ENCODE results near the gene NPTXR. TPM values are rescaled to one million over a fixed set of nuclear protein-coding genes. Genes with fewer than 3 reads are reported as not detected.

NPTXR gene
- total and polyA plus RNA-seq, 10 of the 15 experiments (the other 5 are each of a cell fraction or from before 2014, with no cell fraction given): 0.02 to 0.38 (median 0.07) TPM; not detected in 2

DNA sequence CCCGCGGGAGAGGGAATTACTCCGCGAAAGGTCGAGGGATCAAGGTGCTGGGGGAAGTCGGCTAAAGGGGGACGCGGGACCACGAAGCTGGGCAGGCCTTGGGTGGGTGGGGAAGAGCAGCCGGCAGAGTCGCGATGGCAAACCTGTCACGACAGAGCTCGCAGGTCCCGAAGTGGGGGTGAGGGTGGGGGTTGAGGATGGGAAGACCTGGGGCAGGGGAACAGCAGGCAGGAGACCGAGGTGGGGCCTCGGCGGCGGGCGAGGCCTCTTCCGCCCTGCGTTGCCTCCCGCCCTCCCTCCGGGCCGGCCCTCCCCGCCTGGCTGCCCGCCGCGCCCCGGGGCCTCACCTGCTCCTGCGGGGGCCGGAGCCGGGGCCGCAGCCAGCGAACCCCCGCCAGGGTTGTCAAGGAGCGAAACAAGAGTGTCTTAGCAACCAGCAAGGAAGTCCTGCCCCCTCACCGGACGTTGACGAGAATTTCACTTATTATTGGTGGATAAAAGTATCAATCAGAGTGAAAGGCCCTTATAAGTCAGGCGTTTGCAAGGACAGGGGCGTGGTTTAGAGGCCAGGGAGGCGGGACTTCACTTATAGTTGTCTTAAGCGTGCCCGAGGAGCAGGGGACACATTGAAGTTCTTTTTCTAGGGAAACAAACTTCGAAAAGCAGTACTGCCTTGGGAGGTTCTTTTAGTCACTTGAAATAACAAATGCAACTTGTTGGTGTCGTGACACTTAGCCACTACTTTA is 49.9 kb downstream of the NPTXR start, which contains the start of gene DNAL4 (continued):
- TF ChIP-seq ZNF384 (IDR thresholded peaks at IDR 0.05; ENCODE audit: borderline replicate concordance, low read depth, low read length) (no peak), TARDBP (IDR thresholded peaks at IDR 0.05; ENCODE audit: borderline replicate concordance) (no peak), IKZF1 (conservative IDR thresholded peaks at IDR 0.05) (peak; percentile 49), GATAD2B (conservative IDR thresholded peaks at IDR 0.05; ENCODE audit: low read depth) (peak; percentile 59; the same call in 1 of the 2 replicates), MTA2 (IDR thresholded peaks at IDR 0.05; ENCODE audit: low read depth) (no peak), PML (IDR thresholded peaks at IDR 0.05; ENCODE audit: low read length) (no peak), NR2F1 (conservative IDR thresholded peaks at IDR 0.05) (peak; percentile 50; the same call in 1 of the 2 replicates), SREBF2 (IDR thresholded peaks at IDR 0.05; ENCODE audit: low read length) (no peak), NR2C2 (IDR thresholded peaks at IDR 0.05; ENCODE audit: borderline replicate concordance, control insufficient read depth, insufficient read length, low read depth) (no peak), ZBED1 (IDR thresholded peaks at IDR 0.05; ENCODE audit: borderline replicate concordance) (peak; percentile 87; the same call in 1 of the 2 replicates), BMI1 (IDR thresholded peaks at IDR 0.05; ENCODE audit: borderline replicate concordance) (peak; percentile 66; the same call in 1 of the 2 replicates), CREM (IDR thresholded peaks at IDR 0.05; ENCODE audit: low read depth) (peak; percentile 54; the same call in 1 of the 2 replicates), SUPT20H (IDR thresholded peaks at IDR 0.05; ENCODE audit: borderline replicate concordance, control insufficient read depth, low read depth, low read length) (no peak), DPF2 (IDR thresholded peaks at IDR 0.05) (peak; percentile 93), NFIC (IDR thresholded peaks at IDR 0.05; ENCODE audit: low read depth, low read length) (no peak), RAD51 (IDR thresholded peaks at IDR 0.05) (no peak), NFYB (IDR thresholded peaks at IDR 0.05; ENCODE audit: insufficient read depth, low read depth, low read length) (peak; percentile 76), RUNX3 (IDR thresholded peaks at IDR 0.05; ENCODE audit: low read length) (no peak), RELA (IDR thresholded peaks at IDR 0.05; ENCODE audit: borderline replicate concordance, partially characterized antibody) (no peak), SMAD5 (IDR thresholded peaks at IDR 0.05; ENCODE audit: low read depth) (no peak), CREB1 (IDR thresholded peaks at IDR 0.05; ENCODE audit: low read depth) (peak; percentile 78), POU2F2 (IDR thresholded peaks at IDR 0.05; ENCODE audit: borderline replicate concordance, low read depth, low read length) (no peak), SIX5 (IDR thresholded peaks at IDR 0.05; ENCODE audit: low read depth, low read length, severe bottlenecking) (no peak)
- TF ChIP-seq, protein P1, sequence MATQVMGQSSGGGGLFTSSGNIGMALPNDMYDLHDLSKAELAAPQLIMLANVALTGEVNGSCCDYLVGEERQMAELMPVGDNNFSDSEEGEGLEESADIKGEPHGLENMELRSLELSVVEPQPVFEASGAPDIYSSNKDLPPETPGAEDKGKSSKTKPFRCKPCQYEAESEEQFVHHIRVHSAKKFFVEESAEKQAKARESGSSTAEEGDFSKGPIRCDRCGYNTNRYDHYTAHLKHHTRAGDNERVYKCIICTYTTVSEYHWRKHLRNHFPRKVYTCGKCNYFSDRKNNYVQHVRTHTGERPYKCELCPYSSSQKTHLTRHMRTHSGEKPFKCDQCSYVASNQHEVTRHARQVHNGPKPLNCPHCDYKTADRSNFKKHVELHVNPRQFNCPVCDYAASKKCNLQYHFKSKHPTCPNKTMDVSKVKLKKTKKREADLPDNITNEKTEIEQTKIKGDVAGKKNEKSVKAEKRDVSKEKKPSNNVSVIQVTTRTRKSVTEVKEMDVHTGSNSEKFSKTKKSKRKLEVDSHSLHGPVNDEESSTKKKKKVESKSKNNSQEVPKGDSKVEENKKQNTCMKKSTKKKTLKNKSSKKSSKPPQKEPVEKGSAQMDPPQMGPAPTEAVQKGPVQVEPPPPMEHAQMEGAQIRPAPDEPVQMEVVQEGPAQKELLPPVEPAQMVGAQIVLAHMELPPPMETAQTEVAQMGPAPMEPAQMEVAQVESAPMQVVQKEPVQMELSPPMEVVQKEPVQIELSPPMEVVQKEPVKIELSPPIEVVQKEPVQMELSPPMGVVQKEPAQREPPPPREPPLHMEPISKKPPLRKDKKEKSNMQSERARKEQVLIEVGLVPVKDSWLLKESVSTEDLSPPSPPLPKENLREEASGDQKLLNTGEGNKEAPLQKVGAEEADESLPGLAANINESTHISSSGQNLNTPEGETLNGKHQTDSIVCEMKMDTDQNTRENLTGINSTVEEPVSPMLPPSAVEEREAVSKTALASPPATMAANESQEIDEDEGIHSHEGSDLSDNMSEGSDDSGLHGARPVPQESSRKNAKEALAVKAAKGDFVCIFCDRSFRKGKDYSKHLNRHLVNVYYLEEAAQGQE (IDR thresholded peaks at IDR 0.05; ENCODE audit: low read depth, low read length): no peak
- TF ChIP-seq, protein P2, sequence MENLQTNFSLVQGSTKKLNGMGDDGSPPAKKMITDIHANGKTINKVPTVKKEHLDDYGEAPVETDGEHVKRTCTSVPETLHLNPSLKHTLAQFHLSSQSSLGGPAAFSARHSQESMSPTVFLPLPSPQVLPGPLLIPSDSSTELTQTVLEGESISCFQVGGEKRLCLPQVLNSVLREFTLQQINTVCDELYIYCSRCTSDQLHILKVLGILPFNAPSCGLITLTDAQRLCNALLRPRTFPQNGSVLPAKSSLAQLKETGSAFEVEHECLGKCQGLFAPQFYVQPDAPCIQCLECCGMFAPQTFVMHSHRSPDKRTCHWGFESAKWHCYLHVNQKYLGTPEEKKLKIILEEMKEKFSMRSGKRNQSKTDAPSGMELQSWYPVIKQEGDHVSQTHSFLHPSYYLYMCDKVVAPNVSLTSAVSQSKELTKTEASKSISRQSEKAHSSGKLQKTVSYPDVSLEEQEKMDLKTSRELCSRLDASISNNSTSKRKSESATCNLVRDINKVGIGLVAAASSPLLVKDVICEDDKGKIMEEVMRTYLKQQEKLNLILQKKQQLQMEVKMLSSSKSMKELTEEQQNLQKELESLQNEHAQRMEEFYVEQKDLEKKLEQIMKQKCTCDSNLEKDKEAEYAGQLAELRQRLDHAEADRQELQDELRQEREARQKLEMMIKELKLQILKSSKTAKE (IDR thresholded peaks at IDR 0.05; ENCODE audit: low read depth, poor library complexity, severe bottlenecking): no peak
- TF ChIP-seq, protein P3, sequence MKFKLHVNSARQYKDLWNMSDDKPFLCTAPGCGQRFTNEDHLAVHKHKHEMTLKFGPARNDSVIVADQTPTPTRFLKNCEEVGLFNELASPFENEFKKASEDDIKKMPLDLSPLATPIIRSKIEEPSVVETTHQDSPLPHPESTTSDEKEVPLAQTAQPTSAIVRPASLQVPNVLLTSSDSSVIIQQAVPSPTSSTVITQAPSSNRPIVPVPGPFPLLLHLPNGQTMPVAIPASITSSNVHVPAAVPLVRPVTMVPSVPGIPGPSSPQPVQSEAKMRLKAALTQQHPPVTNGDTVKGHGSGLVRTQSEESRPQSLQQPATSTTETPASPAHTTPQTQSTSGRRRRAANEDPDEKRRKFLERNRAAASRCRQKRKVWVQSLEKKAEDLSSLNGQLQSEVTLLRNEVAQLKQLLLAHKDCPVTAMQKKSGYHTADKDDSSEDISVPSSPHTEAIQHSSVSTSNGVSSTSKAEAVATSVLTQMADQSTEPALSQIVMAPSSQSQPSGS (IDR thresholded peaks at IDR 0.05; ENCODE audit: low read length): no peak

Data from GM12878 (cell line).